Mesendoderm (in vitro differentiated cells): ENCODE data around the gene DYNC1I1.

Source experiments
- DNase-seq: peaks from one replicate; pipeline ENCODE4 v3.0.0; 2013
- H2AK5ac ChIP-seq: 2 replicates; pipeline ENCODE4 v1.6.1; 2013; ENCODE audit warnings: low read length, inconsistent platforms
- H2BK120ac ChIP-seq: 2 replicates; pipeline ENCODE4 v1.6.1; 2013; ENCODE audit warnings: low read depth, mild to moderate bottlenecking, low read length, moderate library complexity, mixed read lengths
- H2BK15ac ChIP-seq: replicated peaks from 2 replicates; pipeline ENCODE4 v1.6.1; 2013; ENCODE audit warnings: low read depth, mild to moderate bottlenecking, moderate library complexity
- H2BK5ac ChIP-seq: 2 replicates; pipeline ENCODE4 v1.6.1; 2013; ENCODE audit warnings: low read length, inconsistent platforms
- H3K18ac ChIP-seq: 2 replicates; pipeline ENCODE4 v1.6.1; 2013; ENCODE audit warnings: mild to moderate bottlenecking, low read length, mixed read lengths
- H3K23ac ChIP-seq: one replicate; pipeline ENCODE4 v1.6.1; 2013; ENCODE audit warnings: low read length
- H3K27ac ChIP-seq: 2 replicates; pipeline ENCODE4 v1.5.1; 2013; ENCODE audit warnings: low read depth, mild to moderate bottlenecking, inconsistent platforms, low read length, moderate library complexity
- H3K27me3 ChIP-seq: 2 replicates; pipeline ENCODE4 v1.6.1; 2013; ENCODE audit warnings: low read length, control low read depth, mild to moderate bottlenecking, inconsistent platforms; ENCODE audit not compliant: insufficient read depth, poor library complexity
- H3K36me3 ChIP-seq: 2 replicates; pipeline ENCODE4 v1.6.1; 2013; ENCODE audit warnings: low read length, inconsistent platforms; ENCODE audit not compliant: control insufficient read depth, insufficient read depth
- H3K4ac ChIP-seq: one replicate; pipeline ENCODE4 v1.6.1; 2013; ENCODE audit warnings: low read depth, mild to moderate bottlenecking, low read length, moderate library complexity
- H3K4me1 ChIP-seq: 2 replicates; pipeline ENCODE4 v1.6.1; 2013; ENCODE audit warnings: low read depth, low read length, inconsistent platforms; ENCODE audit not compliant: control insufficient read depth
- H3K4me2 ChIP-seq: 2 replicates; pipeline ENCODE4 v1.6.1; 2013; ENCODE audit warnings: low read length
- H3K4me3 ChIP-seq: 2 replicates; pipeline ENCODE4 v1.5.1; 2013; ENCODE audit warnings: mild to moderate bottlenecking, low read length
- H3K56ac ChIP-seq: one replicate; pipeline ENCODE4 v1.6.1; 2013; ENCODE audit warnings: low read length
- H3K79me1 ChIP-seq: 2 replicates; pipeline ENCODE4 v1.6.1; 2013; ENCODE audit warnings: low read length, inconsistent platforms
- H3K79me2 ChIP-seq: 2 replicates; pipeline ENCODE4 v1.6.1; 2013; ENCODE audit warnings: mild to moderate bottlenecking, low read length; ENCODE audit not compliant: control insufficient read depth, insufficient read depth
- H3K9ac ChIP-seq: 2 replicates; pipeline ENCODE4 v1.6.1; 2013; ENCODE audit warnings: low read length, inconsistent platforms
- H4K5ac ChIP-seq: one replicate; pipeline ENCODE4 v1.6.1; 2013; ENCODE audit warnings: low read length
- H4K8ac ChIP-seq: one replicate; pipeline ENCODE4 v1.6.1; 2013; ENCODE audit warnings: low read depth, mild to moderate bottlenecking, control low read depth, low read length, moderate library complexity
- WGBS: extraction: QIAGEN DNeasy Blood & Tissue Kit; methylation state at CpG from one replicate; pipeline ENCODE4 v1.1.7; 2013; ENCODE audit warnings: low lambda C conversion rate, missing lambda C conversion rate; ENCODE audit not compliant: insufficient coverage; ENCODE audit errors: extremely low coverage; 5-methylcytosine and 5-hydroxymethylcytosine counted together

DYNC1I1 gene

GRCh38 chr7:96097835-96098234, 325.5 kb downstream of the DYNC1I1 start:
- H3K18ac ChIP-seq: no peak overlapping the region
- no peaks in the 10 kb centered on the region for H3K27me3 ChIP-seq
- H4K8ac ChIP-seq: no peak overlapping the region
- no peaks in the 10 kb centered on the region for H3K79me1 ChIP-seq
- H3K4me3 ChIP-seq: no peak overlapping the region
- no peak for DNase-seq
- H2BK15ac ChIP-seq: no peak overlapping the region
- no peak overlapping the region for H3K56ac ChIP-seq
- H3K9ac ChIP-seq: no peak overlapping the region
- H3K23ac ChIP-seq: no peak overlapping the region
- H3K4me1 ChIP-seq: no peaks in the 10 kb centered on the region
- H3K4ac ChIP-seq: no peak overlapping the region
- H4K5ac ChIP-seq: no peak overlapping the region
- no peaks in the 10 kb centered on the region for H3K36me3 ChIP-seq
- no peak overlapping the region for H2BK5ac ChIP-seq
- H2BK120ac ChIP-seq: no peak overlapping the region
- no peak overlapping the region for H3K27ac ChIP-seq
- WGBS: no CpG with 5 or more reads among the region's 2 CpGs
- H3K4me2 ChIP-seq: no peak overlapping the region
- H3K79me2 ChIP-seq: no peaks in the 10 kb centered on the region
- no peak overlapping the region for H2AK5ac ChIP-seq

GRCh38 chr7:96100737-96101136, 328.4 kb downstream of the DYNC1I1 start:
- no peaks in the 10 kb centered on the region for H3K27me3 ChIP-seq
- no peaks in the 10 kb centered on the region for H3K79me2 ChIP-seq
- H3K4me1 ChIP-seq: no peaks in the 10 kb centered on the region
- no peaks in the 10 kb centered on the region for H3K79me1 ChIP-seq
- H3K4ac ChIP-seq: no peak overlapping the region
- no peak overlapping the region for H3K4me2 ChIP-seq
- H2AK5ac ChIP-seq: no peak overlapping the region
- no CpG with 5 or more reads among the region's 1 CpG for WGBS
- H3K4me3 ChIP-seq: no peak overlapping the region
- H3K36me3 ChIP-seq: no peaks in the 10 kb centered on the region
- DNase-seq: no peak
- no peak overlapping the region for H3K9ac ChIP-seq
- no peak overlapping the region for H3K27ac ChIP-seq
- H3K23ac ChIP-seq: no peak overlapping the region
- no peak overlapping the region for H4K8ac ChIP-seq
- H2BK5ac ChIP-seq: no peak overlapping the region
- H4K5ac ChIP-seq: no peak overlapping the region
- no peak overlapping the region for H2BK120ac ChIP-seq
- H3K18ac ChIP-seq: no peak overlapping the region
- H2BK15ac ChIP-seq: no peak overlapping the region
- no peak overlapping the region for H3K56ac ChIP-seq

GRCh38 chr7:96102096-96102811, 329.9 kb downstream of the DYNC1I1 start:
- H2BK15ac ChIP-seq: no peak overlapping the region
- H3K56ac ChIP-seq: no peak overlapping the region
- no peak overlapping the region for H3K4me2 ChIP-seq
- no peak overlapping the region for H2BK120ac ChIP-seq
- H3K79me2 ChIP-seq: no peaks in the 10 kb centered on the region
- H3K36me3 ChIP-seq: no peaks in the 10 kb centered on the region
- no peak overlapping the region for H4K8ac ChIP-seq
- H3K27me3 ChIP-seq: no peaks in the 10 kb centered on the region
- H3K4me1 ChIP-seq: no peaks in the 10 kb centered on the region
- no peak overlapping the region for H3K18ac ChIP-seq
- H3K4me3 ChIP-seq: no peak overlapping the region
- H2BK5ac ChIP-seq: no peak overlapping the region
- no peak overlapping the region for H4K5ac ChIP-seq
- no peaks in the 10 kb centered on the region for H3K79me1 ChIP-seq
- H3K27ac ChIP-seq: no peak overlapping the region
- H2AK5ac ChIP-seq: no peak overlapping the region
- H3K9ac ChIP-seq: no peak overlapping the region
- H3K4ac ChIP-seq: no peak overlapping the region
- DNase-seq: no peak
- H3K23ac ChIP-seq: no peak overlapping the region

DNA sequence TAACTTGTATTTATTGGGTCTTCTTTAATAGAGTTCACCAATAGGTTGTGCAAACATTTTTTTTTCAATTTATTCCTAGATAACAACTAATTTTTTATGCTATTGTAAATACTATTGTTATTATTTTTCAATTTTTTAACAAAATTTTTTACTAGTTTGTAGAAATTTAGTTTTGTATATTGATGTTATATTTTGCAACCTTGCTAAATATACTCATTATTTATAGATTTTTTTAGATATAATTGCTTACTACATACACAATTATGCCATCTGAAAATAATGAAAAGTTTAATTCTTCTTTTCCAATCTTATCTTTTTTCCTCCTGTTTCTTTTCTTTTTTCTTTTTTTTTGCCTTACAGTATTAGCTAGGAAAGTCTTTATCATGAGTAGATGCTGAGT, 332.6 kb downstream of the DYNC1I1 start:
- H3K27ac ChIP-seq: no peak overlapping the region
- no peak overlapping the region for H3K4me3 ChIP-seq
- H4K8ac ChIP-seq: no peak overlapping the region
- no peaks in the 10 kb centered on the region for H3K36me3 ChIP-seq
- DNase-seq: no peak
- no peak overlapping the region for H2AK5ac ChIP-seq
- H3K4me1 ChIP-seq: no peaks in the 10 kb centered on the region
- no peaks in the 10 kb centered on the region for H3K27me3 ChIP-seq
- H2BK5ac ChIP-seq: no peak overlapping the region
- H3K4ac ChIP-seq: no peak overlapping the region
- no peak overlapping the region for H3K4me2 ChIP-seq
- H3K56ac ChIP-seq: no peak overlapping the region
- H3K23ac ChIP-seq: no peak overlapping the region
- H3K18ac ChIP-seq: no peak overlapping the region
- no peak overlapping the region for H2BK15ac ChIP-seq
- no peaks in the 10 kb centered on the region for H3K79me2 ChIP-seq
- H3K79me1 ChIP-seq: no peaks in the 10 kb centered on the region
- H2BK120ac ChIP-seq: no peak overlapping the region
- H3K9ac ChIP-seq: no peak overlapping the region
- H4K5ac ChIP-seq: no peak overlapping the region

DNA sequence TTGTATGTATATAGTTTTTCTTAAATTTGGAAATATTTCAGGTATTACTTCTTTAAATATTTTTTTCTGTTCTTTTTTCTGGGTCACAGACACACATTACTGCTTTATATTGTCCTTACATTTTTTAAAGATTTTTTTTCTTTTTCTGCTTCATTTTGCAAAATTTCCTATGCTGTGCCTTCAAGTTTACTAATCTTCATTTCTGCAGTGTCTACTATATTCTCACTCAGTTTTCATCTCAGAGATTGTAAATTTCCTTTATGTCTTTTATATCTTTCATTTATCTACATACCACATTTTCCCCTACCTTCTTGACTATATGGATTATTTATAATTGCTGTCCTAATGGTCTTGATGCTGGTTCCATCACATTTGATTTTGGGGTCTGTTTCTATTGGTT, 339.1 kb downstream of the DYNC1I1 start:
- no peaks in the 10 kb centered on the region for H3K27me3 ChIP-seq
- DNase-seq: no peak
- H3K36me3 ChIP-seq: no peaks in the 10 kb centered on the region
- H4K8ac ChIP-seq: no peak overlapping the region
- H3K27ac ChIP-seq: no peak overlapping the region
- H4K5ac ChIP-seq: no peak overlapping the region
- H3K23ac ChIP-seq: no peak overlapping the region
- H2BK120ac ChIP-seq: no peak overlapping the region
- H2AK5ac ChIP-seq: no peak overlapping the region
- no peaks in the 10 kb centered on the region for H3K79me1 ChIP-seq
- no peak overlapping the region for H3K18ac ChIP-seq
- H2BK15ac ChIP-seq: no peak overlapping the region
- no peak overlapping the region for H3K9ac ChIP-seq
- H3K4ac ChIP-seq: no peak overlapping the region
- H3K4me3 ChIP-seq: no peak overlapping the region
- H3K56ac ChIP-seq: no peak overlapping the region
- H3K79me2 ChIP-seq: no peaks in the 10 kb centered on the region
- no peak overlapping the region for H2BK5ac ChIP-seq
- H3K4me2 ChIP-seq: no peak overlapping the region
- H3K4me1 ChIP-seq: no peaks in the 10 kb centered on the region

DNA sequence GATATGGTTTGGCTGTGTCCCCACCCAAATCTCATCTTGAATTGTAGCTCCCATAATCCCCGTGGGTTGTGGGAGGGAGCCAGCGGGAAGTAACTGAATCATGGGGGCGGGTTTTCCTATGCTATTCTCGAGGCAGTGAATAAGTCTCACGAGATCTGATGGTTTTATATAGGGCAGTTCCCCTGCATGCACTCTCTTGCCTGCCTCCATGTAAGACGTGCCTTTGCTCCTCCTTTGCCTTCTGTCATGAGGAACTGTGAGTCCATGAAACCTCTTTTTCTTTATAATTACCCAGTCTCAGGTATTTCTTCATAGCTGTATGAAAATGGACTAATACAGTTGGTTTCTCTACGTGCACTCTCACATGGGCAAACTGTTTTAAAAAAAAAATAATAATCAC, 341.8 kb downstream of the DYNC1I1 start:
- Histone ChIP-seq H3K27me3 (no peaks in the 10 kb centered on the region), H3K18ac (no peak overlapping the region), H3K4me1 (peaks cover 2% of the 10 kb centered on the region), H3K79me2 (no peaks in the 10 kb centered on the region), H2BK120ac (no peak overlapping the region), H3K23ac (no peak overlapping the region), H3K4me3 (no peak overlapping the region), H4K8ac (no peak overlapping the region), H2BK15ac (no peak overlapping the region), H2AK5ac (no peak overlapping the region), H2BK5ac (no peak overlapping the region), H3K4ac (no peak overlapping the region), H4K5ac (no peak overlapping the region), H3K9ac (no peak overlapping the region), H3K4me2 (no peak overlapping the region), H3K56ac (no peak overlapping the region), H3K36me3 (no peaks in the 10 kb centered on the region), H3K79me1 (no peaks in the 10 kb centered on the region), H3K27ac (no peak overlapping the region)
- WGBS: no CpG with 5 or more reads among the region's 7 CpGs
- DNase-seq: no peak
